ENCODE results near the gene CACNA1G.

CACNA1G gene

GRCh38 chr17:50549256-50549941 lies 11.1 kb upstream of the CACNA1G start:
- DNase-seq = no peak

- DNase-seq = no peak
Measured at GRCh38 chr17:50549969-50550368, 10.5 kb upstream of the CACNA1G start.

DNA sequence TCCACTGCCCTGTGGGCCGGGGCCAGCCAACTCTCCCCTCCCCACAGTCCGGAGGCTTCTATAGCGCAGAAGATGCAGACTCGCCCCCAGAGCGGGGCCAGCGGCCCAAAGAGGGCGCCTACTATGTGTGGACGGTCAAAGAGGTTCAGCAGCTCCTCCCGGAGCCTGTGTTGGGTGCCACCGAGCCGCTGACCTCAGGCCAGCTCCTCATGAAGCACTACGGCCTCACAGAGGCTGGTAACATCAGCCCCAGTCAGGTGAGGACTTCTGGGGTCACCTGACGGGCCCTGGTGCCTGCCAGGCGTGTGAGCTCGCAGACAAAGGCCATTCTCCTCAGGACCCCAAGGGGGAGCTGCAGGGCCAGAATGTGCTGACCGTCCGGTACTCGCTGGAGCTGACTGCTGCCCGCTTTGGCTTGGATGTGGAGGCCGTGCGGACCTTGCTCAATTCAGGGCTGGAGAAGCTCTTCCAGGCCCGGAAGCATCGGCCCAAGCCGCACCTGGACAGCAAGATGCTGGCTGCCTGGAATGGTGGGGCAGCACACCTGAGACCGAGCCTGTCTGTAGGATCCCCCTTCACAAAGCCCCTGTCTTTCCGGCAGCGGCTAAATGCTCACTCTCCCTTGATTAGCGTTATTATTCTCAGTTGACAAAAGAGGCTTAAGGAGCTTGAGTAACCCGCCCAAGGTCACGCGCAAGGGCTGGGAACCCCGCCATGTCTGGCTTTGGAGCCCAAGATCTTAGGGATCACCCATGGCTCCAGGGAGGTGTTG lies 9.7 kb upstream of the CACNA1G start:
- peak; percentile 44 to 48 for DNase-seq

DNA sequence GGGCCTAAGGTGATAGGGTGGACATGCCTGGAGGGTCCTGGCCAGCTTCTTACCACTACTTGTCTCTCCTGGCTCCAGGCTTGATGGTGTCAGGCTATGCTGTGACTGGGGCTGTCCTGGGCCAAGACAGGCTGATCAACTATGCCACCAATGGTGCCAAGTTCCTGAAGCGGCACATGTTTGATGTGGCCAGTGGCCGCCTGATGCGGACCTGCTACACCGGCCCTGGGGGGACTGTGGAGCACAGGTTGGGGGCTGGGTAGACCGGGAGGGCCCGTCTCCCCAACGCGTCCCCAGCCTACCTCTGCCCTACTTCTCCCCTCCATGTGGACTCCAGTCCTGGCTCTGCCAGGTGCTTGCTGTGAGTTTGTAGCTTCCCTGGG lies 9.1 kb upstream of the CACNA1G start:
- no peak for DNase-seq

GRCh38 chr17:50551884-50552283 lies 8.6 kb upstream of the CACNA1G start:
- DNase-seq = no peak

GRCh38 chr17:50554201-50554600 lies 6.3 kb upstream of the CACNA1G start:
- DNase-seq = no peak

DNA sequence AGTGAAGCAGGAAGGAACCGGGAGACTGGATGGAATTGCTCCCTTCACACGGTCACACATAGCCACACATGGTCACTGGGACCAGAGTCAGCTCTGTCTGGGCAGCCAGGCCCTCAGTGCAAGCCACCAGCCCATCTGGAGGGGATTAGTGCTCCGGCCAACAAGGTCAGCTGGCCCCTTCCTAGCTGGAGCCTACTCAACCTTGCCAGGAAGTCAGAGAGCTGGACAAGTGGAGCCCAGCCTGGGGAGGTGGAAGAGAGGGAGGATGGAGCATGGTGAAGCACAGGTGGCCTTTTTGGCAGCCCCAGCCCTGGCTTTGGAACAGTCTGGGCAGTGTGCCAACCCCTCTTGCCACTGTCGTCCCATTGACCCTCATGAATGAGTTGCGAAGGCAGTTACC lies 3.7 kb upstream of the CACNA1G start:
- no peak for DNase-seq

GRCh38 chr17:50557630-50558029 lies 2.9 kb upstream of the CACNA1G start:
- no peak for DNase-seq

DNA sequence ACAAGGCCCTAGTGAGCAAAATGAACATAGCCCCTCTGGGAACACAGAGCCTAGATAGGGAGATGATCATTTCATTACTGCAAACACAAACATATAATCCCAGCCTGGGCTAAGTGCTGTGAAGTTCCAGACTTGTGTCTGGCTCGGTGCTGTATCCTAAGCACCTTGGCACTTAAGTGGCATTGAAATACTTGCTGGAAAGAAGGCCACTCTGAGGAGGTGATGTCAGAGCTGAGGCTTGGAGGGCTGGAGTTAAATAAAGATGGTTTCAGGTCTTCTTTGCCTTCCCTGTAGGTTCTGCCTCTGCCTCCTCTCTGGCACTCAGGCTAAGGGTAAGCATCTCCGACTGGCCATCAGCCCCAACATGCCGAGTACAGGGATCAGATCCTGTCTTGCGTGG lies 2.4 kb upstream of the CACNA1G start:
- DNase-seq = no peak

GRCh38 chr17:50558581-50558940 lies 2.0 kb upstream of the CACNA1G start:
- DNase-seq = no peak

DNA sequence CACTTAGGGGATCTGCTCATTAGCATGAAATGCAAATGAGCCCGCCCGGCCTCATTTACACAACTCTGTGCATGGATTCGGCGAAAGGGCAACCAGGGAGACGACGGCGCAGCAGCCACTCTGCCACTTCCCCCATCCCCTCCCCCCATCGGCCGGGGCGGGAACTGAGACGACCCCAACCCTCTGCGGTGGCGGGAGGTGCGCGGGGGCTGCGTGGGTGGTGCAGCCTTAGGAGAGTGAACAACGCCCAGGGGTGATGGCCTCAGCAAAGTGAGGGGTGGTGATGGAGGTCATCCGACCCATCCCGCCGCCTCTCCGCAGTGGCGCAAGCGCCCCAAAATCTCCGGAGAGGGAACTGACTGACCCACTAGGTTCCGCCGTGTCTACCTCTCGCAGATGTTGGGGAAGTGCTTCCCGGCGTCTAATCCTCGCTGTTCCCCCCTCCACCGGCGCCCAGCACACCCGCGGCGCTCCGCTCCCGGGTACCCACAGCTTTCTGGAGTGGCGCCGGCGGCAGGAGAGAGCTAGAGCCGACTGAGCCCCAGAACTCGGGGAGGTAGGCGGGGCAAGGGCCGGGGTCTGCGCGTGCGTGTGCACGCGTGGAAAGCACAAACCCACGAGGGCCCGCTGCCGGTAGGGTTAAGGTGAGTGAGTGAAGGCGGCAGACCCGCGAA lies 1.4 kb upstream of the CACNA1G start:
- DNase-seq = no peak

GRCh38 chr17:50559674-50560184 lies 786 bp upstream of the CACNA1G start:
- DNase-seq = peak in 1 of 2 experiments; percentile 18

GRCh38 chr17:50560931-50561745 lies 623 bp downstream of the CACNA1G start:
- DNase-seq = no peak

DNA sequence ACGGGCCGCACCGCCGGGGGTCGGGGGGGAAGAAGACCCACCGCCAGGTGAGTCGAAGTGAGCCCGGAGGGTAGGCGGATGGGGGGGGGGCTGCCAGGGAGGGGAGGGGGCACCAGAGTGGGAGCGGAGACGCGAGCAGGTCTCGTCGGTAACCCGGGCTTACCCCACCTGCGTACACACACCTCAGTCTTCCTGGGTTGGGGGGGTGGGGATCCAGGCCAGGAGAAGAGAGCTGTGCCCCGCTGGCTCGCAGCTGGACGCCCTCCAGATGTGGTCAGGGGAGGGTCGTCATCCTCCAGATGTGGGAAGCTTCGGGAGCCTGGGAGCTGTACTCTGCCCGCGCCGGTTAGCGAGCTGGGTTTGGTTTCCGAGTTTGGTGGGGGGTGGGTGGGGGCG lies 1.2 kb downstream of the CACNA1G start:
- DNase-seq = no peak

GRCh38 chr17:50562242-50563091 lies 2.0 kb downstream of the CACNA1G start:
- DNase-seq = no peak

DNA sequence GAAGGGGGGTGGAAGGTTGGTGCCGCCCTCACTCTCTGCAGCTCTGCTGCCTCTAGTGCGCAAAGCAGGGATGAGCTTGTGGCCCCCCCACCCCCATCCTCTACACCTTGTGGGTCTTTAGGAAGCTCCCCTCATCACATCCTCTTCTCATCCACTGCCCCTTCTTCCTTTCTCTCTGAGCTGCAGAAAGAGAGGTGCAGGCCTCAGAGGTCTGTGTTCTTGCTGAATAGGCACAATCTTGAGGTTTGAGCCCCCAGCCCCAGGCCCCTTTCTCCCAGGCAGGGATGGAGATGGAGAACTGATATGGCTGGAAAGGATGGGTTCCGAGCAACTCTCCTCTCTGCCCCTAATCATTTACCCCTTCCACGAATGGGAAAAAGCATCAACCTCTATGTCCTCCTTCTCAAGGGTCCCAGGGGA lies 2.6 kb downstream of the CACNA1G start:
- DNase-seq = no peak

DNA sequence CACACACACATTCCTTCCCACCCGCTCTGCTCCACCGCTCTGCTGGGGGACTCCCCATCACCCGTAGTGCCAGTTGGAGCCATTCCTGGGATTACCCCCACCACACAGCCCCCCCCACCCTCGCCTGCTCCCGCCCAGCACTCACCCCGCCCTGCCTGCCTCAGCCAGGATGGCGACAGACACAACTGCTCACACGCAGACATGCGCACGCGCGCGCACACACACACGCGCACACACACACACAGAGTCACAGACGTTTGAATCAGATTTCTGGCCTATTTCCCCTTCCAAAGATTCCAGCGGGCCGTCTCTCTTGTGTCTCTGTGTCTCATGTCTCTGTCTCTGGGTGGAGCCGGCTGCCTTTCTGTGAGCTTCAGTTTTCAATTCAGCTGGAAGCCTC lies 4.4 kb downstream of the CACNA1G start:
- DNase-seq = no peak

- DNase-seq = no peak
Measured at GRCh38 chr17:50565402-50566350, 5.2 kb downstream of the CACNA1G start.

- no peak for DNase-seq
Measured at GRCh38 chr17:50566886-50567285, 6.4 kb downstream of the CACNA1G start.

- DNase-seq = no peak
Measured at GRCh38 chr17:50568659-50569058, 8.1 kb downstream of the CACNA1G start.

GRCh38 chr17:50569592-50569991 lies 9.1 kb downstream of the CACNA1G start:
- DNase-seq = no peak

All from NCI-H1930 (cell line).